HG03575 (cell line): ENCODE data around the gene PTPN6.

Experiments
- ATAC-seq: cut with Tn5 transposase; IDR thresholded peaks from one replicate; pipeline ENCODE4 v1.9.1; 2021; ENCODE audit not compliant: unreplicated experiment, insufficient number of reproducible peaks, low FRiP score; ENCODE audit errors: extremely low read depth

PTPN6 gene

DNA sequence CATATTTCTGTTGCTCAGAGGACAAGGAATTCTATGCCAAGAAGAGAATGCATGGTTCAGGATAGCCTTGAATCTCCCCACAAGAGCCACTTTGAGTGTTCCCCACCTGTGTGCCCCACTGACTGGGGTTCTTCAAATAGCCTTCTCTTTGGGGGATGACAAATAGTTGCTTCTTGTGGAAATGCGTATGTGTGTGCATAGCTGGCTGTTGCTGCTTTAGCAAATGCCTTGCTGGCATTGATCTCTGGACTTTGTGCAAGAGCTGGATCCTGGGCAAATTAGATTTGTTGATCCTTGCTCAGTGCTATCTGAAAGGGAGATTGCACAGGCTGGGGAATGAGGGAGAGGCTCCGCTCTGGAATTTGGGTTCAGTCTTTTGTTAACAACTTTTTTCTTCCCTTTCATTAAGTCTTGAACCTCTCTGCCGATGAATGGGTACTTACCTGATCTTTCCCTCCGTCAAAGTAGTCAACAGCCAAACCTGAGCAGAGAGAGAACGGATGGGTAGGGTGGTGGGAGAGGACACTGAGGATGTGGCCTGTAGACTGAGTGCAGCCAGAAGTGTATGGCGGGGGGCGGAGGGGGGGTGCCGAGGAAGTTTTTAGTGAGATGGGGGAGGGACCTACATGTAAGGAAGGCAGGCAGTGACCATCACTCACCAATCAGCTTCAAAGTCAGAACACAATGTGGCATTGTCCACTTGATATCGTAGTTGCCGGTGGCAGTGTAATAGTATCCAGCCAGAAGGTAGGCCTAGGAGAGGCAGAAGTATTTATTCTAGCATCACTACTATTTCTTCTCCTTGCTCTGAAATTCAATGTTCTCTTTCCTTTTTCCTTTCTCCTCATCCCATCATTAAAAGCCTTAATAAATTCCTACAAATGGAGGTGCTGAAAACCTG is 30.2 kb downstream of the PTPN6 start:
- ATAC-seq = no peak

GRCh38 chr12:6982532-6982931 is 31.4 kb downstream of the PTPN6 start:
- no peak for ATAC-seq

GRCh38 chr12:6987956-6988553 is 36.9 kb downstream of the PTPN6 start:
- no peak for ATAC-seq

DNA sequence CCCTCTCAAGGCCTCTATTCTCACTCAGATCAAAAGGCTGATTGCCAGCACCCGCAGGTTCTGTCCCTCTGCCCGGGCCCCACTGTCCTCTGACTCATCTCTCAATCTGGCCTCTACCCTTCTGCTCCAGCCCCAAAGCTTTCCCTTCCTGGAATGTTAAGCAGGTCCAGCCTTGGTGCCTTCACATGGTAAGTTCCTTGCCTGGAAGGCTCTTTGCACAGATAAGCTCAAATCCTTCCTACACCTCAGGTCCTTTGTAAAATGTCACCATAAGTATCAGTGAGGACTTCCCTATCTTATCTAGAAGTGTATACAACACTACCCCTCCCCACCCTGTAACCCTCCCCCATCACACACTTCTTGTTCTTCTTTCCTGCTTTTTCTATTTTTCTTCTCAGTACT is 44.9 kb downstream of the PTPN6 start:
- no peak for ATAC-seq

- no peak for ATAC-seq
These were observed 47.7 kb downstream of the PTPN6 start for GRCh38 chr12:6998715-6999451.

GRCh38 chr12:7001921-7002591 is 50.9 kb downstream of the PTPN6 start:
- ATAC-seq = no peak

- ATAC-seq = no peak
These were observed 53.2 kb downstream of the PTPN6 start for GRCh38 chr12:7004287-7004803.

GRCh38 chr12:7004840-7005239 is 53.7 kb downstream of the PTPN6 start:
- no peak for ATAC-seq

DNA sequence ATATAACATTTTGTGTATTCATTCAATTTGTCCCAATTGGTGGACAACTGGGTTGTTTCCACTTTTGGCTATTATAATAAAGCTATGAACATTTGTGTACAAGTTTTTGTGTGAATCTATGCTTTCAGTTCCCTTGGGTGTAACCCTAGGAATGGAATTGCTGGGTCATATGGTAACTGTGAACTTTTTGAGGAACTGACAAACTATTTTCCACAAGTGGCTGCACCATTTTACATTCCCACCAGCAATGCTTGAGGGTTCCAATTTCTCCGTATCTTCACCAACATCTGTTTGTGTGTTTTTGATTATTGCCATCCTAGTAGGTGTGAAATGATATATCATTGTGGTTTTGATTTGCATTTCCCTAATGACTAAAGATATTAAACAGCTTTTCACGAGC is 54.2 kb downstream of the PTPN6 start:
- ATAC-seq = no peak

- ATAC-seq = no peak
These were observed 55.5 kb downstream of the PTPN6 start for GRCh38 chr12:7006639-7007038.

GRCh38 chr12:7008864-7009263 is 57.7 kb downstream of the PTPN6 start:
- no peak for ATAC-seq

DNA sequence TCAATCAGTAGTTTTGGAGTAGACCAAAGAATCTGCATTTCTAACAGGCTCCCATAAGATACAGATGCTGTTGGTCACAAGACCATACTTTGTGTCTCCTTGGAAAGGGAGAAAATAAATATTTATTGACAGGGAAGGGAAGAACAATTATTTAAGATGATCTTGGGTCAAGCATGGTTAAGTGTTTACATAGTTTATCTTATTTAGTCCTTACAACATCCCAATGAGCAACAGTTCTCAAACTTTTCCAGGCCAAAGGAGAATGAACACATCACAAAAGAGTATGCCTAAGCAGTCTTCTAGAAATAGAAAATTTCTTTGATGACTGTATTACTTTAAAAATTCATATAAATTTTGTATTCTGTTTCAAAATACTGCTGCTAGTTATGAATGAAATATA is 58.4 kb downstream of the PTPN6 start:
- no peak for ATAC-seq
